ENCODE measurements around the gene CXorf38. TPM values are rescaled to one million over a fixed set of nuclear protein-coding genes. Genes with fewer than 3 reads are reported as not detected.

Gene CXorf38
- 4.6 TPM for polyA plus RNA-seq (2012; ENCODE audit: insufficient read depth, insufficient read length, low read depth)

GRCh38 chrX:40647307-40648197 lies at the start of gene CXorf38:
Gene CXorf38 (minus strand): TSS chrX:40647561. CDS start chrX:40647520, 41 bp downstream.
- DNase-seq, result peak; percentile 91
- Histone ChIP-seq H3K9me3 (no peaks in the 10 kb centered on the region), H3K36me3 (no peaks in the 10 kb centered on the region), H3K4me1 (0 out of 2 replicates have a peak, but pooled peaks cover 2% of the 10 kb centered on the region), H3K27me3 (no peaks in the 10 kb centered on the region), H3K4me3 (ENCODE audit: low read depth, low read length) (peak within 1 kb of the TSS; percentile 74)
- TF ChIP-seq CTCF (IDR thresholded peaks at IDR 0.05; ENCODE audit: low read depth, low read length), result no peak

GRCh38 chrX:40694802-40695201 lies 47.4 kb upstream of the CXorf38 start:
- H3K4me3 ChIP-seq (ENCODE audit: low read depth, low read length), result no peak overlapping the region
- no peaks in the 10 kb centered on the region for H3K27me3 ChIP-seq
- no peak for DNase-seq
- H3K9me3 ChIP-seq, result no peaks in the 10 kb centered on the region
- no peak for TF ChIP-seq CTCF (IDR thresholded peaks at IDR 0.05; ENCODE audit: low read depth, low read length)
- H3K4me1 ChIP-seq, result no peaks in the 10 kb centered on the region
- H3K36me3 ChIP-seq, result peaks cover 12% of the 10 kb centered on the region

- H3K36me3 ChIP-seq, result peaks cover 8% of the 10 kb centered on the region; the same call in 1 of the 2 replicates
- TF ChIP-seq CTCF (IDR thresholded peaks at IDR 0.05; ENCODE audit: low read depth, low read length), result no peak
- no peaks in the 10 kb centered on the region for H3K9me3 ChIP-seq
- no peaks in the 10 kb centered on the region for H3K27me3 ChIP-seq
- no peak overlapping the region for H3K4me3 ChIP-seq (ENCODE audit: low read depth, low read length)
- no peak for DNase-seq
- no peaks in the 10 kb centered on the region for H3K4me1 ChIP-seq
These were observed 41.6 kb upstream of the CXorf38 start for GRCh38 chrX:40688929-40689328.

- no peaks in the 10 kb centered on the region for H3K4me1 ChIP-seq
- no peaks in the 10 kb centered on the region for H3K27me3 ChIP-seq
- H3K4me3 ChIP-seq (ENCODE audit: low read depth, low read length), result no peak overlapping the region
- H3K36me3 ChIP-seq, result peaks cover 8% of the 10 kb centered on the region; the same call in 1 of the 2 replicates
- no peak for TF ChIP-seq CTCF (IDR thresholded peaks at IDR 0.05; ENCODE audit: low read depth, low read length)
- no peaks in the 10 kb centered on the region for H3K9me3 ChIP-seq
- DNase-seq, result no peak
These were observed 39.8 kb upstream of the CXorf38 start for GRCh38 chrX:40687169-40687568.

- H3K4me3 ChIP-seq (ENCODE audit: low read depth, low read length), result no peak overlapping the region
- no peaks in the 10 kb centered on the region for H3K4me1 ChIP-seq
- H3K9me3 ChIP-seq, result no peaks in the 10 kb centered on the region
- TF ChIP-seq CTCF (IDR thresholded peaks at IDR 0.05; ENCODE audit: low read depth, low read length), result no peak
- H3K27me3 ChIP-seq, result no peaks in the 10 kb centered on the region
- peaks cover 5% of the 10 kb centered on the region; the same call in 1 of the 2 replicates for H3K36me3 ChIP-seq
- no peak for DNase-seq
These were observed 38.1 kb upstream of the CXorf38 start for GRCh38 chrX:40685362-40685918.

GRCh38 chrX:40684092-40684491 lies 36.7 kb upstream of the CXorf38 start:
- peaks cover 2% of the 10 kb centered on the region; the same call in 1 of the 2 replicates for H3K36me3 ChIP-seq

More at GRCh38 chrX:40684092-40684491, 36.7 kb upstream of the CXorf38 start:
- Histone ChIP-seq H3K4me1 (no peaks in the 10 kb centered on the region), H3K27me3 (no peaks in the 10 kb centered on the region), H3K4me3 (ENCODE audit: low read depth, low read length) (no peak overlapping the region), H3K9me3 (no peaks in the 10 kb centered on the region)
- TF ChIP-seq CTCF (IDR thresholded peaks at IDR 0.05; ENCODE audit: low read depth, low read length), result no peak
- no peak for DNase-seq

All from BE2C (cell line).